Caco-2 (cell line): ENCODE results near the gene PDGFC. TPM values are rescaled to one million over a fixed set of nuclear protein-coding genes. Genes with fewer than 3 reads are reported as not detected.
A peak's percentile ranks its signal among the peaks of the same experiment; 100 is the strongest.

Experiments used
- BruUV-seq: library from RNA; stranded (reverse); fragments of 400-500 nt; replicated peaks from 2 replicates; lab custom pipeline; 2021; lab: Mats Ljungman, UMichigan
- CTCF ChIA-PET: fragments of 300-600 bp; sonication (Branson Sonifier 250); formaldehyde crosslinking; loops from one replicate; lab custom pipeline; 2022; ENCODE audit warnings: antibody characterized with exemption; lab: Charles Lee
- POLR2A ChIA-PET: fragments of 300-600 bp; sonication (Branson Sonifier 250); formaldehyde crosslinking; loops from one replicate; lab custom pipeline; 2022; ENCODE audit warnings: antibody characterized with exemption; lab: Charles Lee
- DNase-seq, 2 experiments: peaks; one replicate each; pipeline versions ENCODE4 v3.0.0 to v3.0.0-alpha.2; 2020 to 2022
- H3K27me3 ChIP-seq: replicated peaks from 2 replicates; pipeline ENCODE4 v1.6.0; 2011; ENCODE audit warnings: low read length; ENCODE audit not compliant: control insufficient read depth, insufficient read depth
- H3K36me3 ChIP-seq: 2 replicates; pipeline ENCODE4 v1.5.1; 2011; ENCODE audit warnings: low read length; ENCODE audit not compliant: control insufficient read depth, insufficient read depth
- H3K4me1 ChIP-seq: fragments of 250-450 bp; sonication (Bioruptor Pico); 2 replicates; pipeline ENCODE4 v1.5.1; 2020; ENCODE audit warnings: mild to moderate bottlenecking
- H3K4me3 ChIP-seq: 2 replicates; pipeline ENCODE4 v1.5.1; 2011; ENCODE audit warnings: low read depth, mild to moderate bottlenecking, control low read depth, low read length
- H3K9me3 ChIP-seq: fragments of 250-450 bp; sonication (Bioruptor Pico); 2 replicates; pipeline ENCODE4 v1.5.1; 2020; ENCODE audit warnings: mild to moderate bottlenecking, moderate library complexity
- H3K27ac Mint-ChIP-seq: one replicate; pipeline ENCODE4 v1.8.0; 2022; ENCODE audit warnings: mixed read lengths; ENCODE audit not compliant: unreplicated experiment
- H3K27me3 Mint-ChIP-seq: one replicate; pipeline ENCODE4 v1.8.0; 2022; ENCODE audit warnings: mixed read lengths; ENCODE audit not compliant: insufficient read depth, unreplicated experiment
- H3K36me3 Mint-ChIP-seq: one replicate; pipeline ENCODE4 v1.8.0; 2022; ENCODE audit warnings: mild to moderate bottlenecking, mixed read lengths; ENCODE audit not compliant: insufficient read depth, unreplicated experiment
- H3K4me1 Mint-ChIP-seq: one replicate; pipeline ENCODE4 v1.8.0; 2022; ENCODE audit warnings: low read depth, mixed read lengths; ENCODE audit not compliant: unreplicated experiment
- H3K4me3 Mint-ChIP-seq: one replicate; pipeline ENCODE4 v1.8.0; 2022; ENCODE audit warnings: mild to moderate bottlenecking, moderate library complexity, mixed read lengths; ENCODE audit not compliant: unreplicated experiment
- H3K9me3 Mint-ChIP-seq: one replicate; pipeline ENCODE4 v1.8.0; 2022; ENCODE audit warnings: mixed read lengths; ENCODE audit not compliant: unreplicated experiment
- CTCF ChIP-seq, 2 experiments: fragments of 200-600 bp in 1 of 2; IDR thresholded peaks; 1 replicate in 1 of 2; 2 replicates in 1 of 2; pipeline versions ENCODE4 v1.5.1 to v1.8.0; 2011 to 2022; ENCODE audit warnings: antibody characterized with exemption in 1 of 2, control low read depth in 1 of 2, inconsistent platforms in 1 of 2, low read depth in 1 of 2, low read length in 1 of 2, mild to moderate bottlenecking in 1 of 2, moderate library complexity in 1 of 2; ENCODE audit not compliant: insufficient read depth in 1 of 2, severe bottlenecking in 1 of 2, unreplicated experiment in 1 of 2
- intact Hi-C: fragments of 100-400 bp; cut with micrococcal nuclease; formaldehyde crosslinking; loops from one replicate; pipeline ENCODE4 v1.10.0; 2022; ENCODE audit not compliant: unreplicated experiment
- total RNA-seq: library from RNA; stranded (reverse); gene quantifications from 2 replicates; pipeline ENCODE4 v1.2.3, GENCODE V29; 2022

Gene PDGFC
- total RNA-seq, 1 experiment from 2014 or later: 9.5 TPM

- Mint-ChIP-seq H3K4me1 (no peaks in the 10 kb centered on the region), H3K36me3 (no peaks in the 10 kb centered on the region), H3K27ac (no peak overlapping the region), H3K4me3 (no peak overlapping the region), H3K9me3 (no peaks in the 10 kb centered on the region), H3K27me3 (peaks cover 5% of the 10 kb centered on the region)
- no peaks in the 10 kb centered on the region for H3K36me3 ChIP-seq
- DNase-seq: no peak
- BruUV-seq: no TSS peak
- no peaks in the 10 kb centered on the region for H3K4me1 ChIP-seq
- ChIA-PET POLR2A (no interaction called here), CTCF (no interaction called here)
- no peaks in the 10 kb centered on the region; the same call in 1 of the 2 replicates for H3K27me3 ChIP-seq
- intact Hi-C loops: no loop called here
- H3K9me3 ChIP-seq: no peaks in the 10 kb centered on the region
- TF ChIP-seq CTCF (IDR thresholded peaks at IDR 0.05; ENCODE audit: insufficient read depth in 1 of 2, low read depth in 1 of 2, low read length in 1 of 2, severe bottlenecking in 1 of 2, unreplicated experiment in 1 of 2): no peak
- H3K4me3 ChIP-seq: no peak overlapping the region
These were observed 33.6 kb upstream of the PDGFC start for GRCh38 chr4:157005193-157005592.

GRCh38 chr4:157004279-157005161 is 32.9 kb upstream of the PDGFC start:
- peaks cover under 1% of the 10 kb centered on the region; the same call in 1 of the 2 replicates for H3K4me1 ChIP-seq
- H3K9me3 ChIP-seq: no peaks in the 10 kb centered on the region
- POLR2A ChIA-PET: no interaction called here
- H3K36me3 Mint-ChIP-seq: no peaks in the 10 kb centered on the region
- CTCF ChIA-PET: no interaction called here
- no peaks in the 10 kb centered on the region for H3K4me1 Mint-ChIP-seq
- BruUV-seq: no TSS peak
- no peaks in the 10 kb centered on the region for H3K9me3 Mint-ChIP-seq
- no peaks in the 10 kb centered on the region for H3K36me3 ChIP-seq
- no peak overlapping the region for H3K4me3 ChIP-seq
- peaks cover 5% of the 10 kb centered on the region for H3K27me3 Mint-ChIP-seq
- H3K4me3 Mint-ChIP-seq: no peak overlapping the region
- H3K27ac Mint-ChIP-seq: no peak overlapping the region
- no peak for TF ChIP-seq CTCF (IDR thresholded peaks at IDR 0.05; ENCODE audit: insufficient read depth in 1 of 2, low read depth in 1 of 2, low read length in 1 of 2, severe bottlenecking in 1 of 2, unreplicated experiment in 1 of 2)
- intact Hi-C loops: no loop called here
- no peak for DNase-seq
- no peaks in the 10 kb centered on the region; the same call in 1 of the 2 replicates for H3K27me3 ChIP-seq

- Mint-ChIP-seq H3K9me3 (peaks cover 19% of the 10 kb centered on the region), H3K36me3 (no peaks in the 10 kb centered on the region), H3K4me1 (no peaks in the 10 kb centered on the region), H3K27me3 (peaks cover 5% of the 10 kb centered on the region), H3K4me3 (no peak overlapping the region), H3K27ac (no peak overlapping the region)
- Histone ChIP-seq H3K4me3 (no peak overlapping the region), H3K36me3 (no peaks in the 10 kb centered on the region), H3K27me3 (no peaks in the 10 kb centered on the region), H3K4me1 (peaks cover 9% of the 10 kb centered on the region), H3K9me3 (no peaks in the 10 kb centered on the region)
- ChIA-PET POLR2A (no interaction called here), CTCF (no interaction called here)
- peak in 1 of 2 experiments; percentile 30 for DNase-seq
- intact Hi-C loops: no loop called here
- no TSS peak for BruUV-seq
- no peak for TF ChIP-seq CTCF (IDR thresholded peaks at IDR 0.05; ENCODE audit: insufficient read depth in 1 of 2, low read depth in 1 of 2, low read length in 1 of 2, severe bottlenecking in 1 of 2, unreplicated experiment in 1 of 2)
These were observed 27.5 kb upstream of the PDGFC start for GRCh38 chr4:156999175-156999517.
